ENCODE data around the gene MGST2. TPM values are rescaled to one million over a fixed set of nuclear protein-coding genes. Genes with fewer than 3 reads are reported as not detected.
A peak's percentile ranks its signal among the peaks of the same experiment; 100 is the strongest.

The MGST2 gene
- total and polyA plus RNA-seq, 3 experiments from 2014 or later, result 2.6 to 10.9 (median 4.6) TPM

GRCh38 chr4:139719381-139720101 lies 53.9 kb downstream of the MGST2 start:
- H3K9me3 ChIP-seq (ENCODE audit: low read length), result no peaks in the 10 kb centered on the region
- POLR2A ChIA-PET, result no interaction called here
- Mint-ChIP-seq H3K4me1 (no peaks in the 10 kb centered on the region), H3K27ac (no peak overlapping the region), H3K36me3 (peaks cover 0 to 2% (median 0%) of the 10 kb centered on the region in 3 donors), H3K9me3 (no peaks in the 10 kb centered on the region), H3K4me3 (no peak overlapping the region), H3K27me3 (no peaks in the 10 kb centered on the region)
- no peak overlapping the region for H3K4me3 ChIP-seq (ENCODE audit: low read length)
- H3K27me3 ChIP-seq (ENCODE audit: insufficient read depth, low read length, poor library complexity, severe bottlenecking), result no peaks in the 10 kb centered on the region
- no peak overlapping the region for H3K27ac ChIP-seq (ENCODE audit: low read depth, low read length)
- DNase-seq, result no peak
- H3K36me3 ChIP-seq (ENCODE audit: insufficient read depth, low read length), result no peaks in the 10 kb centered on the region
- CTCF ChIA-PET, result interaction anchor here (1.1 kb wide), 1 partner anchor 10 kb away, joined by 3 read pairs; no protein-coding TSS in a partner anchor
- no peaks in the 10 kb centered on the region for H3K4me1 ChIP-seq (ENCODE audit: insufficient read depth, low read length)

DNA sequence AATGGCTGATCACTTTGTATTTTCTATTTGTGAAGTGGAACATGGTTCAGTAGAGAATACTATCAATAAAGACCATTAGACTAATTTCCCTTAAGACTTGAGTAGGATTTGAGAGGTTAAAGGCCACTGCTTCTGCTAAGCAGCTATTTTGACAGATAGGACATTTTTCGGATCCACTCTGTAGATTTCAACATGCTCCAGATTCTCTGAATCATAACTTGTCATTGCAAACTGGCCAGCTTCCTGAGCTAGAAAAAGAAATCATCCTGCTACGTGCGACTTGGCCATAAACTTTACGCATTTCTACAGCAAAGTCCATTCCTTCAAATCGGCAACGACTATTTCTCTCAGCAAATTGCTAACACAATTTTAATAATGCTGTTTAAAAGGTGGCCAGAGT lies 55.2 kb downstream of the MGST2 start:
- Histone ChIP-seq H3K27me3 (ENCODE audit: insufficient read depth, low read length, poor library complexity, severe bottlenecking) (no peaks in the 10 kb centered on the region), H3K4me1 (ENCODE audit: insufficient read depth, low read length) (no peaks in the 10 kb centered on the region), H3K9me3 (ENCODE audit: low read length) (no peaks in the 10 kb centered on the region), H3K4me3 (ENCODE audit: low read length) (no peak overlapping the region), H3K27ac (ENCODE audit: low read depth, low read length) (no peak overlapping the region), H3K36me3 (ENCODE audit: insufficient read depth, low read length) (no peaks in the 10 kb centered on the region)
- Mint-ChIP-seq H3K4me3 (no peak overlapping the region), H3K9me3 (no peaks in the 10 kb centered on the region), H3K27me3 (no peaks in the 10 kb centered on the region), H3K36me3 (peaks cover 0 to 6% (median 0%) of the 10 kb centered on the region in 3 donors), H3K27ac (no peak overlapping the region), H3K4me1 (no peaks in the 10 kb centered on the region)
- POLR2A ChIA-PET, result no interaction called here
- CTCF ChIA-PET, result no interaction called here
- no peak for DNase-seq

- no peaks in the 10 kb centered on the region for H3K4me1 Mint-ChIP-seq
- no peaks in the 10 kb centered on the region for H3K9me3 Mint-ChIP-seq
These were observed 56.2 kb downstream of the MGST2 start for GRCh38 chr4:139721789-139722188.

DNA sequence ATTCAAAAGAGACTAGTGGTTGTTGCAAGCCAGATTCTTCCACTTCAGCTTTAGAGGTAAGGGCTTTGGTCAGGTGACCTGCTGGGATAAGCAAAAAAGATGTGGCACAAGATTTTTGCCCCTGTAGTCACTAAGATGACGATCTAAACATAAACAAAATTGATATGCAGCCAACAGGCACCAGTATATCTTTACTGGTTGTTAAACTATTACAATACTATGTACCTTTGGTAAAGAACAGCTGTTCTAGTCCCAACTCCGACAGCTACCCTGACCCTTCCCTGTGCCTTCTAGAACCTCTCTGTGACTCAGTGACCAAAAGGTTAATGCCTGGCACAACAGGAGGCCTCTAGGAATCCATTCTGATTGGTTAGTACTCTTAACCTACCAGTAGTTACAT lies 59.6 kb downstream of the MGST2 start:
- Histone ChIP-seq H3K9me3 (ENCODE audit: low read length) (no peaks in the 10 kb centered on the region), H3K4me1 (ENCODE audit: insufficient read depth, low read length) (no peaks in the 10 kb centered on the region), H3K27me3 (ENCODE audit: insufficient read depth, low read length, poor library complexity, severe bottlenecking) (no peaks in the 10 kb centered on the region), H3K27ac (ENCODE audit: low read depth, low read length) (no peak overlapping the region), H3K4me3 (ENCODE audit: low read length) (no peak overlapping the region), H3K36me3 (ENCODE audit: insufficient read depth, low read length) (no peaks in the 10 kb centered on the region)
- CTCF ChIA-PET, result no interaction called here
- DNase-seq, result no peak
- no peak overlapping the region for H3K4me3 Mint-ChIP-seq
- H3K9me3 Mint-ChIP-seq, result no peaks in the 10 kb centered on the region
- H3K27me3 Mint-ChIP-seq, result no peaks in the 10 kb centered on the region
- H3K36me3 Mint-ChIP-seq, result peaks cover 0 to 6% (median 4%) of the 10 kb centered on the region in 3 donors
- POLR2A ChIA-PET, result no interaction called here
- no peaks in the 10 kb centered on the region for H3K4me1 Mint-ChIP-seq
- H3K27ac Mint-ChIP-seq, result no peak overlapping the region

More at GRCh38 chr4:139721789-139722188, 56.2 kb downstream of the MGST2 start:
- H3K9me3 ChIP-seq (ENCODE audit: low read length), result no peaks in the 10 kb centered on the region
- CTCF ChIA-PET, result no interaction called here
- Mint-ChIP-seq H3K27me3 (no peaks in the 10 kb centered on the region), H3K27ac (no peak overlapping the region), H3K36me3 (peaks cover 0 to 6% (median 0%) of the 10 kb centered on the region in 3 donors), H3K4me3 (no peak overlapping the region)
- no peak overlapping the region for H3K27ac ChIP-seq (ENCODE audit: low read depth, low read length)
- no peak overlapping the region for H3K4me3 ChIP-seq (ENCODE audit: low read length)
- DNase-seq, result no peak
- no peaks in the 10 kb centered on the region for H3K27me3 ChIP-seq (ENCODE audit: insufficient read depth, low read length, poor library complexity, severe bottlenecking)
- no peaks in the 10 kb centered on the region for H3K4me1 ChIP-seq (ENCODE audit: insufficient read depth, low read length)
- POLR2A ChIA-PET, result no interaction called here
- H3K36me3 ChIP-seq (ENCODE audit: insufficient read depth, low read length), result no peaks in the 10 kb centered on the region

GRCh38 chr4:139726615-139727014 lies 61.0 kb downstream of the MGST2 start:
- POLR2A ChIA-PET, result no interaction called here
- CTCF ChIA-PET, result no interaction called here

GRCh38 chr4:139728146-139728545 lies 62.5 kb downstream of the MGST2 start:
- H3K4me1 Mint-ChIP-seq, result no peaks in the 10 kb centered on the region

More at GRCh38 chr4:139726615-139727014, 61.0 kb downstream of the MGST2 start:
- no peak overlapping the region for H3K27ac ChIP-seq (ENCODE audit: low read depth, low read length)
- Mint-ChIP-seq H3K4me3 (no peak overlapping the region), H3K27me3 (peaks cover 3 to 10% of the 10 kb centered on the region in 2 donors), H3K9me3 (no peaks in the 10 kb centered on the region), H3K27ac (no peak overlapping the region), H3K36me3 (peaks cover 0 to 6% (median 4%) of the 10 kb centered on the region in 3 donors), H3K4me1 (no peaks in the 10 kb centered on the region)
- H3K36me3 ChIP-seq (ENCODE audit: insufficient read depth, low read length), result no peaks in the 10 kb centered on the region
- no peaks in the 10 kb centered on the region for H3K4me1 ChIP-seq (ENCODE audit: insufficient read depth, low read length)
- no peaks in the 10 kb centered on the region for H3K9me3 ChIP-seq (ENCODE audit: low read length)
- DNase-seq, result no peak
- H3K4me3 ChIP-seq (ENCODE audit: low read length), result no peak overlapping the region
- H3K27me3 ChIP-seq (ENCODE audit: insufficient read depth, low read length, poor library complexity, severe bottlenecking), result no peaks in the 10 kb centered on the region

GRCh38 chr4:139728840-139729239 lies 63.2 kb downstream of the MGST2 start:
- H3K27me3 Mint-ChIP-seq, result peaks cover 4 to 24% of the 10 kb centered on the region in 2 donors
- H3K4me1 ChIP-seq (ENCODE audit: insufficient read depth, low read length), result no peaks in the 10 kb centered on the region
- no peaks in the 10 kb centered on the region for H3K9me3 ChIP-seq (ENCODE audit: low read length)
- no peaks in the 10 kb centered on the region for H3K4me1 Mint-ChIP-seq
- no peaks in the 10 kb centered on the region for H3K9me3 Mint-ChIP-seq
- H3K4me3 Mint-ChIP-seq, result no peak overlapping the region
- no peak overlapping the region for H3K27ac ChIP-seq (ENCODE audit: low read depth, low read length)
- no peak overlapping the region for H3K27ac Mint-ChIP-seq
- peaks cover 3% of the 10 kb centered on the region for H3K27me3 ChIP-seq (ENCODE audit: insufficient read depth, low read length, poor library complexity, severe bottlenecking)
- POLR2A ChIA-PET, result no interaction called here
- no peaks in the 10 kb centered on the region for H3K36me3 ChIP-seq (ENCODE audit: insufficient read depth, low read length)
- CTCF ChIA-PET, result no interaction called here
- H3K36me3 Mint-ChIP-seq, result peaks cover 0 to 6% (median 4%) of the 10 kb centered on the region in 3 donors
- H3K4me3 ChIP-seq (ENCODE audit: low read length), result no peak overlapping the region
- DNase-seq, result no peak

More at GRCh38 chr4:139728146-139728545, 62.5 kb downstream of the MGST2 start:
- Mint-ChIP-seq H3K9me3 (no peaks in the 10 kb centered on the region), H3K4me3 (no peak overlapping the region), H3K36me3 (peaks cover 0 to 6% (median 4%) of the 10 kb centered on the region in 3 donors), H3K27me3 (peaks cover 4 to 20% of the 10 kb centered on the region in 2 donors), H3K27ac (peak overlapping the region in 1 of 8 donors; percentile 67)
- no peak for DNase-seq
- ChIA-PET POLR2A (no interaction called here), CTCF (no interaction called here)
- Histone ChIP-seq H3K4me1 (ENCODE audit: insufficient read depth, low read length) (no peaks in the 10 kb centered on the region), H3K9me3 (ENCODE audit: low read length) (no peaks in the 10 kb centered on the region), H3K27me3 (ENCODE audit: insufficient read depth, low read length, poor library complexity, severe bottlenecking) (no peaks in the 10 kb centered on the region), H3K36me3 (ENCODE audit: insufficient read depth, low read length) (no peaks in the 10 kb centered on the region), H3K27ac (ENCODE audit: low read depth, low read length) (no peak overlapping the region), H3K4me3 (ENCODE audit: low read length) (no peak overlapping the region)

DNA sequence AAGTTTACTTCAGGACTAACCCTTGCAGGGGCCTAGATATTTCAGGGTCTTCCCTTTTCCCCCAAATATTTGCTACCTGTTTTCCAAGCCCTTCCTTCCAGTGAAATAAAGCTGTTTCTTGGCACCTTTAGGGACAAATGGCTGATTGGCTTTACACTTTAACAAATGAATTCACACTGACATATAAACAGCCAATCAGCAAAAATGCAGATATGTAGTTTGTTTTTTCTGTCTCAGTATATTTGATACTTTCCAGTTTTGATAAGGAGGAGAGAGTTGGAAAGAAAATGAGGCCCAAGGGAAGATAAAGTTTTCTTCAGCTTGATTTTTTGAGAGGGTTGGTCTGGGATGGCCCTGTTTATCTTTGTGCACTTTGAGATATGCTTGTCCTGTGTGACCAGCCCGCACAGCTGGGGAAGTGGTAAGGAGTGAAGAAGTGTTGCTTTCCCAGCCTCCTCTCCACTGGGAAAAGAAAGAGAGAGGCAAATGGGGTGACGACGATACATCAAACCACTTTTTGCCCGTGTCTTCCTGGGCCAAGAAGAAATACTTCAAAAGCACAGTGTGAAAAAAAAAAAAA lies 67.5 kb downstream of the MGST2 start:
- H3K27me3 Mint-ChIP-seq, result peaks cover 20 to 61% of the 10 kb centered on the region in 2 donors

More for the DNA sequence above, 67.5 kb downstream of the MGST2 start:
- H3K9me3 ChIP-seq (ENCODE audit: low read length), result no peaks in the 10 kb centered on the region
- Mint-ChIP-seq H3K9me3 (no peaks in the 10 kb centered on the region), H3K36me3 (peaks cover 0 to 6% (median 0%) of the 10 kb centered on the region in 3 donors), H3K4me1 (peaks cover 0 to 15% (median 5%) of the 10 kb centered on the region in 3 donors), H3K27ac (no peak overlapping the region), H3K4me3 (no peak overlapping the region)
- H3K27me3 ChIP-seq (ENCODE audit: insufficient read depth, low read length, poor library complexity, severe bottlenecking), result peaks cover 15% of the 10 kb centered on the region
- no peak for DNase-seq
- H3K4me1 ChIP-seq (ENCODE audit: insufficient read depth, low read length), result no peaks in the 10 kb centered on the region
- ChIA-PET POLR2A (no interaction called here), CTCF (no interaction called here)
- H3K36me3 ChIP-seq (ENCODE audit: insufficient read depth, low read length), result no peaks in the 10 kb centered on the region
- no peak overlapping the region for H3K4me3 ChIP-seq (ENCODE audit: low read length)
- no peak overlapping the region for H3K27ac ChIP-seq (ENCODE audit: low read depth, low read length)

All from CD8-positive, alpha-beta memory T cell (primary cell).